NCI-H1417 treated with DMSO at 0.1 percent for 48 hours (cell line): ENCODE measurements around the gene GSTT4.
"Not testable (repeated sequence)": the region's sequence is repeated elsewhere in the genome, so short reads cannot be mapped to it uniquely, and the experiment has no call there.

Experiments
- DNase-seq: peaks from one replicate; lab custom pipeline; 2025; lab: John Stamatoyannopoulos, UW

Gene GSTT4

DNA sequence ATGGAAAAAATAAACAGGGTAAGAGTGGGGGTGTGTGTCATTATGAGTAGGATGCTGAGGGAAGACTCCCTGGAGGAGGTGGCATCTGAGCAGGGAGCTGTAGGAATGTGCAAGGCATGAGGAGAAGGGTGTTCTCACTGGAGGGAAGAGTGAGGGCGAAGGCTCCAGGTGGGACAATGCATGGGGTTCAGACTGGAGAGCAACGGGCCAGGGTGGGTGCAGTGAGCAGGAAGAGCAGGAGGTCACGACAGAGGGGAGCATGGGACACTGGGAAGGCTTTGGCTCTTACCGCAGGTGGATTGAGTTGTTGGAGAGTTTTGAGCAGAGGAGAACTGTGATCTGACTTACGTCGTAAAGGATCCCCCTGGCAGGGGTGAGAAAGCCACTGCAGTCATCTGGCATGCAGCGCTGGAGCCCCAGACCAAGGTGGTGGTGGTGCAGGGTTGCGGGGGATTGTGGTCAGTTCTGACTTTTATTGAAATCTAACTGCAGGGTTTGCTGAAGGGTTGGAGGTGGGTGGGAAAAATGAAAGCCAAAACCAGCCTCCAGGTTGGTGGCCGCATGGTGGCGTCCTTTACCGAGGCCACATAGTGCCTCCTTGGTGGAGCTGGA, 52.4 kb downstream of the GSTT4 start:
- not testable (repeated sequence) for DNase-seq

DNA sequence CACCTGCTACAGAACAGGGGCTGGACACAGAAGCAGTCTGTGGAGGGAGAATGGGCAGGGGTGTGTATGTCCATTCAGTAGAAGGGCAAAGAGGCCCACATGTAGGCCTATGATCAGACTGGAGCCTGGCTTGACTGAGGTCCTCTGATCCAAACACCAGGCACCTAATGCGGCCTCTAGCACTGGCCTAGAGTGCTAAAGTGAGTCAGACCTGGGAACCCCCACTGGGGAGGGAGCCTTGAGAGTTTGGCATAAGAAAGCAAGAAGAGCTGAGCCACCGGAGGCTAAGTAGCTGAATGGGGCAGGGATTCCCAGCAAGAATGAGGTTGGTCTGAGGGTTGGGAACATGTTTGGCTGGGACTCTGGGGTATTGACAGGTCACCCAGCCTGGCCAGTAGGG, 53.9 kb downstream of the GSTT4 start:
- not testable (repeated sequence) for DNase-seq

- not testable (repeated sequence) for DNase-seq
Measured at GRCh38 chr22:23949764-23950163, 55.5 kb downstream of the GSTT4 start.
